WTC11 (cell line): ENCODE measurements around the gene ARHGEF10L. TPM values are rescaled to one million over a fixed set of nuclear protein-coding genes. Genes with fewer than 3 reads are reported as not detected.

Experiments used
- ATAC-seq: fragments of 200-7000 bp; cut with Tn5 transposase; 2 replicates; pipeline ENCODE4 v1.10.0; 2021; ENCODE audit warnings: mild to moderate bottlenecking, moderate library complexity
- CTCF ChIA-PET: fragments of 300-600 bp; sonication (Branson Sonifier 250); formaldehyde crosslinking; loops from one replicate; lab custom pipeline; 2021; ENCODE audit warnings: antibody characterized with exemption; lab: Charles Lee
- POLR2A ChIA-PET: fragments of 350-600 bp; sonication (Branson Sonifier 250); formaldehyde crosslinking; loops from one replicate; lab custom pipeline; 2021; ENCODE audit warnings: antibody characterized with exemption; lab: Charles Lee
- DNase-seq: peaks from one replicate; pipeline ENCODE4 v3.0.0; 2021; ENCODE audit warnings: low spot score
- H3K27ac Mint-ChIP-seq: 2 replicates; pipeline ENCODE4 v1.8.0; 2021; ENCODE audit warnings: mixed read lengths
- H3K27me3 Mint-ChIP-seq: 2 replicates; pipeline ENCODE4 v1.8.0; 2021; ENCODE audit warnings: low read depth, mild to moderate bottlenecking, moderate library complexity, mixed read lengths
- H3K36me3 Mint-ChIP-seq: 2 replicates; pipeline ENCODE4 v1.8.0; 2021; ENCODE audit warnings: mixed read lengths
- H3K4me1 Mint-ChIP-seq: 2 replicates; pipeline ENCODE4 v1.8.0; 2022; ENCODE audit warnings: mixed read lengths
- H3K4me3 Mint-ChIP-seq: 2 replicates; pipeline ENCODE4 v1.8.0; 2021; ENCODE audit warnings: mild to moderate bottlenecking, moderate library complexity, mixed read lengths
- H3K9me3 Mint-ChIP-seq: 2 replicates; pipeline ENCODE4 v1.8.0; 2021; ENCODE audit warnings: mixed read lengths
- ELF4 ChIP-seq: sonication (generic); formaldehyde crosslinking; IDR thresholded peaks from 2 replicates; pipeline ENCODE4 v1.8.1; 2022; ENCODE audit warnings: low read depth, mild to moderate bottlenecking, moderate library complexity, missing genetic modification reagents
- FOXK1 ChIP-seq: sonication (generic); formaldehyde crosslinking; IDR thresholded peaks from 2 replicates; pipeline ENCODE4 v1.8.0; 2022; ENCODE audit warnings: mild to moderate bottlenecking, moderate library complexity, missing genetic modification reagents
- HMGA2 ChIP-seq: fragments of 250-450 bp; sonication (Bioruptor Pico); IDR thresholded peaks from 2 replicates; pipeline ENCODE4 v1.4.0; 2021; ENCODE audit warnings: mild to moderate bottlenecking, moderate library complexity
- JAZF1 ChIP-seq: fragments of 250-450 bp; sonication (Bioruptor Pico); IDR thresholded peaks from 2 replicates; pipeline ENCODE4 v1.9.0; 2021; ENCODE audit warnings: moderate library complexity, mild to moderate bottlenecking, inconsistent platforms
- MYBL2 ChIP-seq: sonication (generic); formaldehyde crosslinking; IDR thresholded peaks from 2 replicates; pipeline ENCODE4 v1.8.1; 2023; ENCODE audit warnings: mild to moderate bottlenecking, moderate library complexity, missing genetic modification reagents
- SMAD4 ChIP-seq: sonication (generic); formaldehyde crosslinking; IDR thresholded peaks from 2 replicates; pipeline ENCODE4 v1.8.0; 2022; ENCODE audit warnings: mild to moderate bottlenecking, missing genetic modification reagents
- TCF7 ChIP-seq: sonication (generic); formaldehyde crosslinking; IDR thresholded peaks from 2 replicates; pipeline ENCODE4 v1.8.0; 2022; ENCODE audit warnings: mild to moderate bottlenecking, low read depth, missing genetic modification reagents, moderate library complexity
- ZMAT4 ChIP-seq: fragments of 250-450 bp; sonication (Bioruptor Pico); IDR thresholded peaks from 2 replicates; pipeline ENCODE4 v1.9.0; 2021; ENCODE audit warnings: mild to moderate bottlenecking
- ZNF121 ChIP-seq: sonication (generic); formaldehyde crosslinking; IDR thresholded peaks from 2 replicates; pipeline ENCODE4 v1.8.0; 2023; ENCODE audit warnings: missing genetic modification reagents
- ZNF219 ChIP-seq: sonication (generic); formaldehyde crosslinking; IDR thresholded peaks from 2 replicates; pipeline ENCODE4 v1.8.0; 2023; ENCODE audit warnings: missing genetic modification reagents, mild to moderate bottlenecking, borderline replicate concordance
- ZNF281 ChIP-seq: sonication (generic); formaldehyde crosslinking; IDR thresholded peaks from 2 replicates; pipeline ENCODE4 v1.8.0; 2023; ENCODE audit warnings: mild to moderate bottlenecking, missing genetic modification reagents
- ZNF317 ChIP-seq: sonication (generic); formaldehyde crosslinking; IDR thresholded peaks from 2 replicates; pipeline ENCODE4 v1.8.1; 2023; ENCODE audit warnings: low read depth, mild to moderate bottlenecking, moderate library complexity, missing genetic modification reagents, borderline replicate concordance
- total RNA-seq: library from RNA; stranded (reverse); gene quantifications from 3 replicates; pipeline ENCODE4 v1.2.3, GENCODE V29; 2021
- TF ChIP-seq, protein P1 (sequence below): sonication (generic); formaldehyde crosslinking; IDR thresholded peaks from 2 replicates; pipeline ENCODE4 v1.8.0; 2022; ENCODE audit warnings: mild to moderate bottlenecking, missing genetic modification reagents
- TF ChIP-seq, protein P2 (sequence below): sonication (generic); formaldehyde crosslinking; IDR thresholded peaks from 2 replicates; pipeline ENCODE4 v1.8.1; 2022; ENCODE audit warnings: mild to moderate bottlenecking, missing genetic modification reagents, moderate library complexity, borderline replicate concordance

The ARHGEF10L gene
- total RNA-seq, 1 experiment from 2014 or later: 34.4 TPM

- TF ChIP-seq ELF4 (CRISPR knock-in tag) (no peak), MYBL2 (CRISPR knock-in tag) (no peak)
These were observed 149.5 kb downstream of the ARHGEF10L start (continued) for GRCh38 chr1:17689011-17689410.

- TF ChIP-seq FOXK1 (CRISPR knock-in tag): no peak
- TF ChIP-seq JAZF1: no peak
- TF ChIP-seq ZMAT4: no peak
- CTCF ChIA-PET: interaction anchor here (0.9 kb wide), 1 partner anchor 82 kb away, joined by 3 read pairs; no protein-coding TSS in a partner anchor
- no peak for DNase-seq
- Mint-ChIP-seq H3K27me3 (no peaks in the 10 kb centered on the region), H3K9me3 (no peaks in the 10 kb centered on the region), H3K27ac (no peak overlapping the region), H3K36me3 (peaks cover 22% of the 10 kb centered on the region), H3K4me1 (peaks cover 21% of the 10 kb centered on the region), H3K4me3 (no peak overlapping the region)
- POLR2A ChIA-PET: no interaction called here
- ATAC-seq: no peak
These were observed 151.6 kb downstream of the ARHGEF10L start for GRCh38 chr1:17690906-17691634.

- Mint-ChIP-seq H3K4me1 (peaks cover 28% of the 10 kb centered on the region), H3K27me3 (no peaks in the 10 kb centered on the region), H3K4me3 (no peak overlapping the region), H3K36me3 (peaks cover 10% of the 10 kb centered on the region), H3K27ac (no peak overlapping the region), H3K9me3 (no peaks in the 10 kb centered on the region)
- ATAC-seq: no peak
- TF ChIP-seq ZNF317 (CRISPR knock-in tag) (no peak), ZNF219 (no peak), ZNF281 (no peak), HMGA2 (CRISPR knock-in tag) (no peak), SMAD4 (CRISPR knock-in tag) (no peak), TCF7 (CRISPR knock-in tag) (no peak), ZNF121 (CRISPR knock-in tag) (no peak)
- TF ChIP-seq, protein P1, sequence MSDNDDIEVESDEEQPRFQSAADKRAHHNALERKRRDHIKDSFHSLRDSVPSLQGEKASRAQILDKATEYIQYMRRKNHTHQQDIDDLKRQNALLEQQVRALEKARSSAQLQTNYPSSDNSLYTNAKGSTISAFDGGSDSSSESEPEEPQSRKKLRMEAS (CRISPR knock-in tag): no peak
- TF ChIP-seq, protein P2, sequence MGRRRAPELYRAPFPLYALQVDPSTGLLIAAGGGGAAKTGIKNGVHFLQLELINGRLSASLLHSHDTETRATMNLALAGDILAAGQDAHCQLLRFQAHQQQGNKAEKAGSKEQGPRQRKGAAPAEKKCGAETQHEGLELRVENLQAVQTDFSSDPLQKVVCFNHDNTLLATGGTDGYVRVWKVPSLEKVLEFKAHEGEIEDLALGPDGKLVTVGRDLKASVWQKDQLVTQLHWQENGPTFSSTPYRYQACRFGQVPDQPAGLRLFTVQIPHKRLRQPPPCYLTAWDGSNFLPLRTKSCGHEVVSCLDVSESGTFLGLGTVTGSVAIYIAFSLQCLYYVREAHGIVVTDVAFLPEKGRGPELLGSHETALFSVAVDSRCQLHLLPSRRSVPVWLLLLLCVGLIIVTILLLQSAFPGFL (CRISPR knock-in tag): no peak
- DNase-seq: no peak
- ChIA-PET POLR2A (interaction anchor here (0.6 kb wide), 1 partner anchor 32 kb away, joined by 10 read pairs; no protein-coding TSS in a partner anchor), CTCF (interaction anchor here (1.1 to 1.2 kb wide), 2 partner anchors 31 to 216 kb away, joined by 3 to 7 read pairs; no protein-coding TSS in a partner anchor)
These were observed 153.1 kb downstream of the ARHGEF10L start for GRCh38 chr1:17692645-17693044.
